ENCODE measurements around the gene HACD1.

HACD1 gene

GRCh38 chr10:17576768-17577167 is 40.4 kb downstream of the HACD1 start:
- no peak for DNase-seq

- DNase-seq = no peak
These were observed 52.3 kb downstream of the HACD1 start for GRCh38 chr10:17564911-17565310.

- DNase-seq = no peak
These were observed 53.7 kb downstream of the HACD1 start for GRCh38 chr10:17563452-17563851.

GRCh38 chr10:17562614-17563013 is 54.6 kb downstream of the HACD1 start:
- no peak for DNase-seq

- no peak for DNase-seq
These were observed 56.1 kb downstream of the HACD1 start for GRCh38 chr10:17561111-17561510.

GRCh38 chr10:17557459-17557858 is 59.7 kb downstream of the HACD1 start:
- no peak for DNase-seq

GRCh38 chr10:17548770-17549169 is 68.4 kb downstream of the HACD1 start:
- no peak for DNase-seq

GRCh38 chr10:17548162-17548561 is 69.0 kb downstream of the HACD1 start:
- DNase-seq = no peak

- no peak for DNase-seq
These were observed 70.1 kb downstream of the HACD1 start for GRCh38 chr10:17547060-17547459.

GRCh38 chr10:17544465-17544864 is 72.7 kb downstream of the HACD1 start:
- DNase-seq = no peak

Data from stimulated activated CD4-positive, alpha-beta T cell treated with anti-CD3 and anti-CD28 coated beads, Interleukin-4, amount 100 ng/mL, for 4 hours (primary cell).